IMR-90 (cell line): Measurements from ENCODE around the gene VAT1L. TPM values are rescaled to one million over a fixed set of nuclear protein-coding genes. Genes with fewer than 3 reads are reported as not detected.

ENCODE experiments used
- ATAC-seq: fragments of 200-7000 bp; cut with Tn5 transposase; 2 replicates; pipeline ENCODE4 v1.9.1; 2020; ENCODE audit warnings: low read depth, mild to moderate bottlenecking, moderate library complexity
- BruUV-seq: library from RNA; stranded (reverse); fragments of 400-500 nt; replicated peaks from 2 replicates; lab custom pipeline; 2021; lab: Mats Ljungman, UMichigan
- CTCF ChIA-PET: fragments of 300-600 bp; formaldehyde crosslinking; extraction: SDS; loops from one replicate; lab custom pipeline; 2021; ENCODE audit warnings: antibody characterized with exemption; lab: Yijun Ruan, JAX
- POLR2A ChIA-PET: fragments of 300-600 bp; sonication (Branson Sonifier 250); formaldehyde crosslinking; loops from one replicate; lab custom pipeline; 2022; ENCODE audit warnings: antibody characterized with exemption; ENCODE audit not compliant: unreplicated experiment; lab: Charles Lee
- DNase-seq: peaks from one replicate; pipeline ENCODE4 v3.0.0; 2013
- H2AFZ ChIP-seq: replicated peaks from 2 replicates; pipeline ENCODE3; 2013; ENCODE audit warnings: low read length, mild to moderate bottlenecking; ENCODE audit not compliant: poor library complexity
- H2AK5ac ChIP-seq: 2 replicates; pipeline ENCODE4 v1.6.1; 2013; ENCODE audit warnings: low read depth, low read length, inconsistent platforms
- H2AK9ac ChIP-seq: replicated peaks from 2 replicates; pipeline ENCODE3; 2013; ENCODE audit warnings: mild to moderate bottlenecking, low read depth, low read length, moderate library complexity; ENCODE audit not compliant: poor library complexity
- H2BK120ac ChIP-seq: 2 replicates; pipeline ENCODE4 v1.6.1; 2013; ENCODE audit warnings: low read depth, low read length, inconsistent platforms
- H2BK15ac ChIP-seq: 3 replicates; pipeline ENCODE4 v1.6.1; 2013; ENCODE audit warnings: low read depth, low read length, inconsistent platforms
- H2BK20ac ChIP-seq: 2 replicates; pipeline ENCODE4 v1.6.1; 2013; ENCODE audit warnings: low read depth, mild to moderate bottlenecking, inconsistent platforms, low read length, moderate library complexity
- H2BK5ac ChIP-seq: 2 replicates; pipeline ENCODE4 v1.6.1; 2013; ENCODE audit warnings: mild to moderate bottlenecking, low read depth, low read length, inconsistent platforms; ENCODE audit not compliant: poor library complexity, severe bottlenecking
- H3K14ac ChIP-seq: replicated peaks from 2 replicates; pipeline ENCODE4 v1.6.1; 2013; ENCODE audit warnings: low read depth, low read length, inconsistent platforms
- H3K18ac ChIP-seq: 2 replicates; pipeline ENCODE4 v1.6.1; 2013; ENCODE audit warnings: low read depth, low read length, control low read depth
- H3K23ac ChIP-seq: 2 replicates; pipeline ENCODE4 v1.6.1; 2013; ENCODE audit warnings: low read depth, low read length, inconsistent platforms
- H3K27ac ChIP-seq: 2 replicates; pipeline ENCODE4 v1.5.1; 2013; ENCODE audit warnings: mild to moderate bottlenecking, control low read depth, low read length; ENCODE audit not compliant: insufficient read depth
- H3K27me3 ChIP-seq: 2 replicates; pipeline ENCODE4 v1.6.1; 2013; ENCODE audit warnings: low read length; ENCODE audit not compliant: control insufficient read depth, insufficient read depth
- H3K36me3 ChIP-seq: 2 replicates; pipeline ENCODE4 v1.6.1; 2013; ENCODE audit warnings: low read length, mixed read lengths; ENCODE audit not compliant: control insufficient read depth, insufficient read depth
- H3K4ac ChIP-seq: 2 replicates; pipeline ENCODE4 v1.6.1; 2013; ENCODE audit warnings: low read depth, low read length, inconsistent platforms
- H3K4me1 ChIP-seq: 2 replicates; pipeline ENCODE4 v1.6.1; 2013; ENCODE audit warnings: low read length, mixed read lengths; ENCODE audit not compliant: control insufficient read depth, insufficient read depth
- H3K4me2 ChIP-seq: 2 replicates; pipeline ENCODE4 v1.6.1; 2013; ENCODE audit warnings: low read depth, mild to moderate bottlenecking, control low read depth, low read length, moderate library complexity
- H3K4me3 ChIP-seq: 2 replicates; pipeline ENCODE4 v1.5.1; 2013; ENCODE audit warnings: low read depth, mild to moderate bottlenecking, control low read depth, low read length, moderate library complexity; ENCODE audit not compliant: insufficient read depth
- H3K56ac ChIP-seq: 2 replicates; pipeline ENCODE4 v1.6.1; 2013; ENCODE audit warnings: low read length, inconsistent platforms; ENCODE audit not compliant: insufficient read depth; ENCODE audit errors: extremely low read depth
- H3K79me1 ChIP-seq, 2 experiments: 2 replicates each; pipeline ENCODE4 v1.6.1; 2013; ENCODE audit warnings: low read length in 2 of 2, inconsistent platforms in 1 of 2, low read depth in 1 of 2
- H3K9ac ChIP-seq: 2 replicates; pipeline ENCODE4 v1.6.1; 2013; ENCODE audit warnings: low read depth, low read length, control low read depth
- H3K9me1 ChIP-seq: 2 replicates; pipeline ENCODE4 v1.6.1; 2013; ENCODE audit warnings: low read length, inconsistent platforms; ENCODE audit not compliant: insufficient read depth
- H3K9me3 ChIP-seq: 2 replicates; pipeline ENCODE4 v1.6.1; 2013; ENCODE audit warnings: low read length; ENCODE audit not compliant: control insufficient read depth, insufficient read depth
- H4K20me1 ChIP-seq: 2 replicates; pipeline ENCODE4 v1.6.1; 2013; ENCODE audit warnings: low read length, inconsistent platforms; ENCODE audit not compliant: insufficient read depth
- H4K5ac ChIP-seq: 2 replicates; pipeline ENCODE4 v1.6.1; 2013; ENCODE audit warnings: mild to moderate bottlenecking, low read depth, low read length, control low read depth
- H4K8ac ChIP-seq, 2 experiments: 2 replicates each; pipeline ENCODE4 v1.6.1; 2013; ENCODE audit warnings: low read depth in 2 of 2, low read length in 2 of 2, control low read depth in 1 of 2, inconsistent platforms in 1 of 2
- H4K91ac ChIP-seq: 2 replicates; pipeline ENCODE4 v1.6.1; 2013; ENCODE audit warnings: low read depth, low read length, inconsistent platforms; ENCODE audit not compliant: insufficient read depth
- BHLHE40 ChIP-seq: fragments of 150-350 bp; IDR thresholded peaks from 2 replicates; pipeline ENCODE4 v1.6.1; 2016; ENCODE audit warnings: mild to moderate bottlenecking, low read depth, low read length
- CEBPB ChIP-seq: IDR thresholded peaks from 2 replicates; pipeline ENCODE4 v1.6.1; 2012; ENCODE audit warnings: low read depth, low read length, improper control_type of control experiment
- MXI1 ChIP-seq: IDR thresholded peaks from 2 replicates; pipeline ENCODE4 v1.6.1; 2012; ENCODE audit warnings: low read depth, mild to moderate bottlenecking, low read length, moderate library complexity, borderline replicate concordance
- NFE2L2 ChIP-seq: fragments of 150-350 bp; IDR thresholded peaks from 2 replicates; pipeline ENCODE4 v1.6.1; 2016; ENCODE audit warnings: low read depth, mild to moderate bottlenecking, low read length
- RAD21 ChIP-seq: IDR thresholded peaks from 2 replicates; pipeline ENCODE4 v1.6.1; 2012; ENCODE audit warnings: low read length, improper control_type of control experiment
- SMC3 ChIP-seq: fragments of 150-350 bp; IDR thresholded peaks from 2 replicates; pipeline ENCODE4 v1.6.1; 2016; ENCODE audit warnings: low read depth, mild to moderate bottlenecking, antibody characterized with exemption, low read length, moderate library complexity
- USF2 ChIP-seq: fragments of 150-350 bp; IDR thresholded peaks from 2 replicates; pipeline ENCODE4 v1.6.1; 2017; ENCODE audit warnings: mild to moderate bottlenecking, antibody characterized with exemption, low read length, low read depth
- WGBS, 2 experiments: methylation state at CpG; one replicate each; pipeline versions ENCODE4 v1.1.5 to v1.1.7; 2013; ENCODE audit warnings: missing lambda C conversion rate in 2 of 2; ENCODE audit not compliant: insufficient read length in 1 of 2; ENCODE audit errors: extremely low coverage in 2 of 2; 5-methylcytosine and 5-hydroxymethylcytosine counted together
- dilution Hi-C: fragments of 300-500 bp; cut with HindIII; formaldehyde crosslinking; loops from one replicate; pipeline ENCODE4 v1.14.3; 2018; ENCODE audit warnings: low sequenced_read_pairs; ENCODE audit not compliant: unreplicated experiment
- in situ Hi-C: fragments of 300-500 bp; cut with MboI; formaldehyde crosslinking; loops from 3 replicates; pipeline ENCODE4 v1.14.3; 2019; ENCODE audit warnings: low sequenced_read_pairs, inconsistent platforms, mixed read lengths
- intact Hi-C: fragments of 100-400 bp; cut with micrococcal nuclease; formaldehyde crosslinking; loops from 2 replicates; pipeline ENCODE4 v1.10.0; 2022
- polyA plus RNA-seq, 3 experiments: library from polyadenylated mRNA; depleted of rRNA; stranded (reverse); fragments of >200 nt; gene quantifications; 2 replicates each; pipeline ENCODE4 v1.2.3, GENCODE V29; 2012; ENCODE audit warnings: low replicate concordance in 1 of 3
- total RNA-seq: library from RNA; depleted of rRNA; stranded (reverse); fragments of >200 nt; gene quantifications from 2 replicates; pipeline ENCODE4 v1.2.3, GENCODE V29; 2012

Gene VAT1L
- total and polyA plus RNA-seq, 2 of the 4 experiments (the other 2 are of a cell fraction), result 15.4 to 18.5 TPM

GRCh38 chr16:77912617-77913016 lies 124.3 kb downstream of the VAT1L start:
- in situ Hi-C loops (no loop called here), intact Hi-C loops (no loop called here), dilution Hi-C loops (no loop called here)
- H4K20me1 ChIP-seq, result no peaks in the 10 kb centered on the region
- no peak overlapping the region for H2BK120ac ChIP-seq
- H3K23ac ChIP-seq, result no peak overlapping the region
- no peak overlapping the region for H4K8ac ChIP-seq
- H2AK9ac ChIP-seq, result no peak overlapping the region
- ChIA-PET POLR2A (no interaction called here), CTCF (no interaction called here)
- H3K4me2 ChIP-seq, result no peak overlapping the region
- ATAC-seq, result no peak
- no peaks in the 10 kb centered on the region for H3K4me1 ChIP-seq
- H3K36me3 ChIP-seq, result no peaks in the 10 kb centered on the region
- H3K9me1 ChIP-seq, result no peaks in the 10 kb centered on the region
- no peaks in the 10 kb centered on the region for H3K9me3 ChIP-seq
- H3K18ac ChIP-seq, result no peak overlapping the region
- 80% methylated on average over 2 of the region's 4 CpGs; no CpG with 5 or more reads in 1 of the 2 experiments for WGBS, 2 experiments
- H3K56ac ChIP-seq, result no peak overlapping the region
- no peak overlapping the region for H3K4ac ChIP-seq
- no peak overlapping the region for H3K27ac ChIP-seq
- no peak overlapping the region for H4K91ac ChIP-seq
- H2AFZ ChIP-seq, result no peak overlapping the region
- H2BK20ac ChIP-seq, result no peak overlapping the region
- no peak overlapping the region for H4K5ac ChIP-seq
- no peak overlapping the region for H2AK5ac ChIP-seq
- H2BK5ac ChIP-seq, result no peak overlapping the region
- TF ChIP-seq USF2, result no peak
- no peak for TF ChIP-seq CEBPB
- TF ChIP-seq RAD21, result no peak
- TF ChIP-seq NFE2L2, result no peak
- no peak for TF ChIP-seq SMC3
- TF ChIP-seq BHLHE40, result no peak
- TF ChIP-seq MXI1, result no peak
- no peaks in the 10 kb centered on the region for H3K79me1 ChIP-seq
- H3K9ac ChIP-seq, result no peak overlapping the region
- H3K14ac ChIP-seq, result no peak overlapping the region
- DNase-seq, result no peak
- no peaks in the 10 kb centered on the region for H3K27me3 ChIP-seq
- H3K4me3 ChIP-seq, result no peak overlapping the region
- H2BK15ac ChIP-seq, result no peak overlapping the region
- BruUV-seq, result no TSS peak
